ENCODE results near the gene MIXL1. TPM values are rescaled to one million over a fixed set of nuclear protein-coding genes. Genes with fewer than 3 reads are reported as not detected.

The MIXL1 gene
- total RNA-seq (2022; extraction: Qiagen RNA extraction) = 0.04 to 0.18 TPM (median 0.09 TPM) in 5 replicates

GRCh38 chr1:226223157-226223785, at the start of gene MIXL1:
TSS of gene MIXL1 (plus strand) at chr1:226223664. CDS start at chr1:226223682, 18 bp downstream.

GRCh38 chr1:226186124-226187018, 37.1 kb upstream of the MIXL1 start, which contains the start of gene ACBD3:
TSS of gene ACBD3 (minus strand) at chr1:226186741. CDS start at chr1:226186675, 66 bp downstream.

Other genes starting within 250 kb of the MIXL1 start
- 5.9 to 9.3 TPM (median 7.2 TPM) in 5 replicates for gene SDE2, start 224.3 kb upstream of the MIXL1 start, total RNA-seq (2022; extraction: Qiagen RNA extraction)
- 417 to 460 TPM (median 430 TPM) in 5 replicates for gene H3-3A, start 160.9 kb upstream of the MIXL1 start, total RNA-seq (2022; extraction: Qiagen RNA extraction)
- gene ACBD3, start 36.9 kb upstream of the MIXL1 start, total RNA-seq (2022; extraction: Qiagen RNA extraction) = 21.4 to 29.6 TPM (median 25.7 TPM) in 5 replicates
- gene LIN9, start 85.5 kb downstream of the MIXL1 start, total RNA-seq (2022; extraction: Qiagen RNA extraction) = 6.1 to 8.0 TPM (median 7.3 TPM) in 5 replicates
- gene PARP1, start 184.4 kb downstream of the MIXL1 start, total RNA-seq (2022; extraction: Qiagen RNA extraction) = 94.6 to 122 TPM (median 114 TPM) in 5 replicates

Data from A549 treated with CORT108297 at 1 μM for 4 hours (cell line).